Measurements from ENCODE around the gene BBS12. TPM values are rescaled to one million over a fixed set of nuclear protein-coding genes. Genes with fewer than 3 reads are reported as not detected.

The BBS12 gene
- total RNA-seq, 3 donors from 2014 or later = 3.3 to 5.4 (median 3.9) TPM

DNA sequence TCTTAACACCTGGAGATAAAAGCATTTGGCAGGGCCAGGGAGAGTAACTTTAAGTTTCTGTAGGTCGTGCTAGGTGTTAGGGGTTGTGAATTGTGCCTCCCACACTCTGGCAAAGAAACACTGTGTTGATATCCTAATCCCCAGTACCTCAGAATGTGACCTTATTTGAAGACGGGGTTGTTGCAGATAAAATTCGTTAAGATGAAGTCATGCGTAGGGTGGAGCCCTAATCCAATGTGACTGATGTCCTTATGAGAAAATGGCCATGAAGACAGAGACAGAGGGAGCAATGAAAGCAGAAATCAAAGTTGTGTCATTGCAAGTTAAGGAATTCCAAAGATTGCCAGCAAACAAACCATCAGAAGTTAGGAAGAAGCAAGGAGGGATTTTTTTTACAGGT is 40.5 kb upstream of the BBS12 start:
- intact Hi-C loops (cut with DNase I, micrococcal nuclease) = no loop called here
- H3K9me3 ChIP-seq = no peaks in the 10 kb centered on the region
- no peak for TF ChIP-seq CTCF (IDR thresholded peaks at IDR 0.05)
- no peak overlapping the region for H3K4me3 ChIP-seq
- no peak for DNase-seq
- ATAC-seq = no peak
- no peaks in the 10 kb centered on the region for H3K4me1 ChIP-seq (ENCODE audit: low read depth)
- H3K36me3 ChIP-seq (ENCODE audit: low read depth) = no peaks in the 10 kb centered on the region

GRCh38 chr4:122692641-122693520 is 39.6 kb upstream of the BBS12 start:
- Histone ChIP-seq H3K36me3 (ENCODE audit: low read depth) (no peaks in the 10 kb centered on the region), H3K4me3 (no peak overlapping the region), H3K9me3 (no peaks in the 10 kb centered on the region), H3K4me1 (ENCODE audit: low read depth) (no peaks in the 10 kb centered on the region)
- intact Hi-C loops (cut with DNase I, micrococcal nuclease) = no loop called here
- no peak for DNase-seq
- TF ChIP-seq CTCF (IDR thresholded peaks at IDR 0.05) = no peak
- ATAC-seq = no peak

DNA sequence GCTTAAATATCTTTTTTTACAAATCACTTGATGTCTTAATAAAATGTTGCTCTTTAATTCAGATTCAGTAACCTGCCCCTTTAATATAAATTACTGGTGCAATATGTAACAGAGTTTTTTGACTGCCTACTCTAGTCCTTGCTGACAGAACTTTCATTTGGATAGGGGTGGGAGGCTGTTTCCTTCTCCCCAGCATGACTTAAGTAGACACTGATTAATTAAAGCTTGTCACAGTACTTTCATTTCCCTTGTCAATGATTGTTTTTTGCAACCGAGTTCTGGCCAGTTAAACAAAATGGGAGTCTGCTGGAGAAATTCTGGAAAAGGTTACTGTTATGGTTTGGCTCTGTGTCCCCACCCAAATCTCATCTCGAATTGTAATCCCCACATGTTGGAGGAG is 37.3 kb upstream of the BBS12 start:
- ATAC-seq (no peak), DNase-seq (no peak)
- H3K9me3 ChIP-seq = no peaks in the 10 kb centered on the region
- no peaks in the 10 kb centered on the region for H3K36me3 ChIP-seq (ENCODE audit: low read depth)
- no peak for TF ChIP-seq CTCF (IDR thresholded peaks at IDR 0.05)
- no peaks in the 10 kb centered on the region for H3K4me1 ChIP-seq (ENCODE audit: low read depth)
- intact Hi-C loops (cut with DNase I, micrococcal nuclease) = no loop called here
- no peak overlapping the region for H3K4me3 ChIP-seq

DNA sequence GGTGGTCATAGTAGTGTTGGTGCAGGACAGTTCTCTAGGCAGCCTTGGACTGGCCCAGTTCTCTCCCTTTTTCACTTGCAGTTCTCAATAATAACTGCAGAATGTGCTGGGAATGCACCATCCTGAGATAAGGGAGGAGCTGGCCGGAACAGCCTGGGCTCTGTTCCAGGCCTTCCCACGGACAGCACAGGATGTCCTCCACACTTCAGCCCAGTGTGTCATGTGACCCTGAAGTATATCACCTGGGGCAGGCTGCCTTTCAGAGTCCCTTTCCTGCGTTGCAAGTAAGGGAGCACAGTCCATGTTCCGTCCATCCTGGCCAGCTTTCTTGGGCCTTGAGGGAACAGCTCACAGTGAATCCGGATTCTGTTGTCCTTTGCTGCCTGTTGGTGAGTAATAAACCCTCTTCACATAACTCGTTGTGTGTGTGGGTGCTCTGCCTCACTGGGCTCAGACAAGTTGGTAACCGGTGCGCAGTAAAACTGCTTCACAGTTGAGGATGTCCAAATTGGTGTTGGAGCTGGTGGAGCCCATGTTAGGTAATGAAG is 32.3 kb upstream of the BBS12 start:
- Histone ChIP-seq H3K36me3 (ENCODE audit: low read depth) (no peaks in the 10 kb centered on the region), H3K4me1 (ENCODE audit: low read depth) (no peaks in the 10 kb centered on the region), H3K9me3 (no peaks in the 10 kb centered on the region), H3K4me3 (no peak overlapping the region)
- DNase-seq (peak; percentile 71 to 75 (median 71)), ATAC-seq (peak; percentile 95)
- intact Hi-C loops (cut with DNase I, micrococcal nuclease) = no loop called here
- no peak for TF ChIP-seq CTCF (IDR thresholded peaks at IDR 0.05)

- ATAC-seq (no peak), DNase-seq (no peak)
- intact Hi-C loops (cut with DNase I, micrococcal nuclease) = no loop called here
- H3K4me1 ChIP-seq (ENCODE audit: low read depth) = no peaks in the 10 kb centered on the region
- H3K4me3 ChIP-seq = no peak overlapping the region
- H3K36me3 ChIP-seq (ENCODE audit: low read depth) = no peaks in the 10 kb centered on the region
- TF ChIP-seq CTCF (IDR thresholded peaks at IDR 0.05) = no peak
- no peaks in the 10 kb centered on the region for H3K9me3 ChIP-seq
Measured at GRCh38 chr4:122701061-122701460, 31.4 kb upstream of the BBS12 start.
